ENCODE measurements around the gene VAV1. TPM values are rescaled to one million over a fixed set of nuclear protein-coding genes. Genes with fewer than 3 reads are reported as not detected.

The VAV1 gene
- total RNA-seq, 1 experiment from 2014 or later, result 0.05 TPM

DNA sequence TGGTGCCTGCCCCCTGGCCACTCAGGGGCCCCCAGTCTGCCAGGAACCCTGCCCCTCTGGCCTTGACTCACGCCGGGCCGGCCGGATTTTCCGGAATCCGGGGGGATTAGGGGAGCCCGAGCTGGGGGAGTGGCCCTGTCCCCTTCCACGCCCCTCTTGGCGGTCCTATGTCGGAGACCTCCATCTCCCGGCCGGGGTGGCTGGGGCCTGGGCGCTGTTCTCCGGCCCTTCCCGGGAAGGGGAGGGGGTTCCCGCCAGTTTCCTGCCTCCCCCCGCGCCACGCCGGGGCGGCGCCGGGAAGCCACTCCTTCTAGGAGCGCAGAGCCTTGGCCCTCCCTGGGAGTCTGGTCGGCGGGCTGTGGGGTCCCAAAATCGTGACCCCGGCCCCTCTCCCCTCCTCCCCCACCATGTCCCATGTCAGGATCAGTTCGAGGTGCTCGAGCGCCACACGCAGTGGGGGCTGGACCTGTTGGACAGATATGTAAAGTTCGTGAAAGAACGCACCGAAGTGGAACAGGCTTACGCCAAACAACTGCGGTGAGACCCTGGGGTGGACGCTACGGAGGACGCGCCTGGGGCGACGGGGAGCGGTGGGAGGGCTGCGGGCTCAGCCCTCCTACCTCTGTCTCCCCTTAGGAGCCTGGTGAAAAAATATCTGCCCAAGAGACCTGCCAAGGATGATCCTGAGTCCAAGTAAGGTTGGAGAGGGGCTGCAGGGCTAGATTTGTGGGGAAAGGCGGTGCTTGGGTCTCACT lies 31.7 kb upstream of the VAV1 start:
- CTCF ChIA-PET, result no interaction called here
- Histone ChIP-seq H3K4me3 (ENCODE audit: low read depth in 2 of 2, low read length in 2 of 2) (peak overlapping the region; percentile 73 to 81), H3K27ac (ENCODE audit: low read length) (peak overlapping the region; percentile 89), H3K4me1 (ENCODE audit: control insufficient read depth, insufficient read depth, low read length) (peaks cover 44% of the 10 kb centered on the region), H3K27me3 (ENCODE audit: control insufficient read depth, insufficient read depth, low read length) (no peaks in the 10 kb centered on the region), H3K36me3 (ENCODE audit: control insufficient read depth, insufficient read depth, low read length) (no peaks in the 10 kb centered on the region; the same call in none of the 2 replicates), H3K9me3 (ENCODE audit: control insufficient read depth, insufficient read depth, low read depth, low read length) (no peaks in the 10 kb centered on the region)
- in situ Hi-C loops (cut with HindIII; ENCODE audit: low pct_unique_long_range_greater_than_20kb, low sequenced_read_pairs) (no loop called here), intact Hi-C loops (cut with micrococcal nuclease; ENCODE audit: unreplicated experiment) (no loop called here)
- POLR2A ChIA-PET, result no interaction called here
- BruUV-seq (replicated peaks), result no TSS peak
- no peak for DNase-seq (ENCODE audit: low read depth, low spot score)
- TF ChIP-seq POLR2AphosphoS5 (IDR thresholded peaks at IDR 0.05; ENCODE audit: low read depth, low read length) (no peak), CTCF (IDR thresholded peaks at IDR 0.05) (no peak), TCF7L2 (IDR thresholded peaks at IDR 0.05; ENCODE audit: low read depth, low read length) (no peak), REST (IDR thresholded peaks at IDR 0.05; ENCODE audit: insufficient read depth in 1 of 2, low read depth in 2 of 2, low read length in 1 of 2) (no peak), SIN3A (IDR thresholded peaks at IDR 0.05; ENCODE audit: borderline replicate concordance, insufficient read depth, low read depth, low read length) (no peak)
- ATAC-seq, result no peak

DNA sequence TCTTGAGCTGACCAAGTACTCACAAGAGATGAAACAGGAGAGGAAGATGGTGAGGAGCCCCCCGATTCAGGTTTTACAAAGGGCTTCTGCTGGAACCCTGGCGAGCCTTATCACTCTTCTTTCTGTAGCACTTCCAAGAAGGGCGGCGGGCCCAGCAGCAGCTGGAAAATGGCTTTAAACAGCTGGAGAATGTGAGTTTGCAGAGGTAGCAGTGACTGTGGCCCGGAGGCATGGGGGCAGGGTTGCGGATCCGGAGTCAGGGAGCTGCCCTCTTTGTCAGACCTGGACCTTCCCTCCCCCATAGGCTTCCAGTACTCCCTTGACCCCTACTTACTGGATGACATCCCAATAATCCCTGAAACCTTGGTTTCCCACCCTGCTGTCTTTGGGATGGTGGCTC lies 29.4 kb upstream of the VAV1 start:
- no peak for DNase-seq (ENCODE audit: low read depth, low spot score)
- Histone ChIP-seq H3K9me3 (ENCODE audit: control insufficient read depth, insufficient read depth, low read depth, low read length) (no peaks in the 10 kb centered on the region), H3K27ac (ENCODE audit: low read length) (peak overlapping the region; percentile 84), H3K27me3 (ENCODE audit: control insufficient read depth, insufficient read depth, low read length) (no peaks in the 10 kb centered on the region), H3K4me1 (ENCODE audit: control insufficient read depth, insufficient read depth, low read length) (peaks cover 45% of the 10 kb centered on the region), H3K36me3 (ENCODE audit: control insufficient read depth, insufficient read depth, low read length) (no peaks in the 10 kb centered on the region; the same call in none of the 2 replicates), H3K4me3 (ENCODE audit: low read depth in 2 of 2, low read length in 2 of 2) (peak overlapping the region; percentile 14 to 44)
- BruUV-seq (replicated peaks), result TSS peak; percentile 36
- CTCF ChIA-PET, result interaction anchor here (0.6 to 0.9 kb wide), 2 partner anchors 116 to 120 kb away, joined by 4 to 6 read pairs; no protein-coding TSS in a partner anchor
- intact Hi-C loops (cut with micrococcal nuclease; ENCODE audit: unreplicated experiment) (no loop called here), in situ Hi-C loops (cut with HindIII; ENCODE audit: low pct_unique_long_range_greater_than_20kb, low sequenced_read_pairs) (no loop called here)
- TF ChIP-seq CTCF (IDR thresholded peaks at IDR 0.05) (no peak), REST (IDR thresholded peaks at IDR 0.05; ENCODE audit: insufficient read depth in 1 of 2, low read depth in 2 of 2, low read length in 1 of 2) (no peak), TCF7L2 (IDR thresholded peaks at IDR 0.05; ENCODE audit: low read depth, low read length) (no peak), POLR2AphosphoS5 (IDR thresholded peaks at IDR 0.05; ENCODE audit: low read depth, low read length) (no peak), SIN3A (IDR thresholded peaks at IDR 0.05; ENCODE audit: borderline replicate concordance, insufficient read depth, low read depth, low read length) (no peak)
- POLR2A ChIA-PET, result no interaction called here
- ATAC-seq, result no peak
